GM12878 (cell line): ENCODE results near the gene CATSPER3. TPM values are rescaled to one million over a fixed set of nuclear protein-coding genes. Genes with fewer than 3 reads are reported as not detected.

Source experiments
- ATAC-seq: fragments of 200-7000 bp; cut with Tn5 transposase; 3 replicates; pipeline ENCODE4 v1.9.1; 2020; ENCODE audit warnings: mild to moderate bottlenecking, moderate library complexity
- BruUV-seq: library from RNA; stranded (reverse); fragments of 400-500 nt; replicated peaks from 2 replicates; lab custom pipeline; 2021; lab: Mats Ljungman, UMichigan
- CTCF ChIA-PET: fragments of 300-600 bp; sonication (Branson Sonifier 250); formaldehyde crosslinking; extraction: SDS; loops from one replicate; lab custom pipeline; 2021; ENCODE audit warnings: inconsistent platforms; lab: Yijun Ruan, JAX
- POLR2A ChIA-PET: fragments of 350-600 bp; formaldehyde crosslinking; extraction: SDS; loops from one replicate; lab custom pipeline; 2021; ENCODE audit warnings: inconsistent platforms; lab: Charles Lee
- RAD21 ChIA-PET: fragments of 300-600 bp; sonication (Branson Sonifier 250); formaldehyde crosslinking; loops from one replicate; lab custom pipeline; 2023; ENCODE audit warnings: antibody characterized with exemption; ENCODE audit not compliant: unreplicated experiment; lab: Charles Lee
- SMC1A ChIA-PET: fragments of 300-600 bp; sonication (Branson Sonifier 250); formaldehyde crosslinking; loops from one replicate; lab custom pipeline; 2023; ENCODE audit not compliant: unreplicated experiment, uncharacterized antibody; lab: Charles Lee
- DNase-seq: peaks from one replicate; pipeline ENCODE4 v3.0.0-alpha.2; 2011; ENCODE audit warnings: low read depth, low spot score
- FAIRE-seq: peaks from 3 replicates; lab custom pipeline; 2011; peaks lifted over from hg19 to GRCh38; lab: Jason Lieb, UNC
- H2AFZ ChIP-seq: 2 replicates; pipeline ENCODE4 v1.6.0; 2011; ENCODE audit warnings: low read depth, low read length, control low read depth; ENCODE audit not compliant: control insufficient read depth
- H3K27ac ChIP-seq: 2 replicates; pipeline ENCODE4 v1.5.1; 2011; ENCODE audit warnings: control low read depth; ENCODE audit not compliant: control insufficient read depth, insufficient read depth
- H3K27me3 ChIP-seq, 2 experiments: replicated peaks in 1 of 2; 2 replicates each; pipeline versions ENCODE4 v1.6.0 to v1.6.1; 2011; ENCODE audit warnings: low read length in 1 of 2; ENCODE audit not compliant: control insufficient read depth in 2 of 2, insufficient read depth in 2 of 2
- H3K36me3 ChIP-seq, 2 experiments: 2 replicates each; pipeline ENCODE4 v1.5.1; 2011; ENCODE audit warnings: low read length in 1 of 2; ENCODE audit not compliant: control insufficient read depth in 2 of 2, insufficient read depth in 2 of 2
- H3K4me1 ChIP-seq: 2 replicates; pipeline ENCODE4 v1.6.1; 2011; ENCODE audit warnings: mild to moderate bottlenecking, low read length, moderate library complexity, mixed read lengths; ENCODE audit not compliant: control insufficient read depth, insufficient read depth
- H3K4me2 ChIP-seq: 2 replicates; pipeline ENCODE4 v1.6.0; 2011; ENCODE audit warnings: control low read depth; ENCODE audit not compliant: control insufficient read depth, insufficient read depth
- H3K4me3 ChIP-seq: fragments of 200-600 bp; sonication (generic); 2 replicates; pipeline ENCODE4 v1.5.1; 2016
- H3K79me2 ChIP-seq: 2 replicates; pipeline ENCODE4 v1.6.0; 2011; ENCODE audit warnings: low read length; ENCODE audit not compliant: control insufficient read depth, insufficient read depth
- H3K9ac ChIP-seq: 2 replicates; pipeline ENCODE4 v1.8.0; 2011; ENCODE audit warnings: low read length, control low read depth, mixed read lengths; ENCODE audit not compliant: control insufficient read depth, insufficient read depth
- H3K9me3 ChIP-seq: replicated peaks from 3 replicates; pipeline ENCODE4 v1.5.1; 2011; ENCODE audit warnings: mild to moderate bottlenecking, low read length; ENCODE audit not compliant: control insufficient read depth, insufficient read depth
- H4K20me1 ChIP-seq: 2 replicates; pipeline ENCODE4 v1.6.0; 2011; ENCODE audit not compliant: control insufficient read depth, insufficient read depth
- ATF2 ChIP-seq: IDR thresholded peaks from 2 replicates; pipeline ENCODE4 v1.6.1; 2012; ENCODE audit warnings: low read length, inconsistent platforms
- ATF7 ChIP-seq: fragments of 450-650 bp; IDR thresholded peaks from 2 replicates; pipeline ENCODE4 v1.6.1; 2016; ENCODE audit warnings: low read depth, mild to moderate bottlenecking
- BCL11A ChIP-seq: IDR thresholded peaks from 2 replicates; pipeline ENCODE4 v1.6.1; 2011; ENCODE audit warnings: low read depth, low read length
- CHD1 ChIP-seq: IDR thresholded peaks from 2 replicates; pipeline ENCODE4 v1.6.1; 2012; ENCODE audit warnings: low read depth, low read length, improper control_type of control experiment
- DPF2 ChIP-seq: fragments of 450-650 bp; IDR thresholded peaks from 2 replicates; pipeline ENCODE4 v1.6.1; 2017; ENCODE audit warnings: mild to moderate bottlenecking
- EGR1 ChIP-seq, 2 experiments: IDR thresholded peaks; 1 replicate in 1 of 2; 2 replicates in 1 of 2; pipeline ENCODE4 v1.6.1; 2011 to 2012; ENCODE audit warnings: low read depth in 2 of 2, low read length in 2 of 2, borderline replicate concordance in 1 of 2, mild to moderate bottlenecking in 1 of 2, moderate library complexity in 1 of 2
- HDAC6 ChIP-seq: fragments of 200-600 bp; sonication (generic); IDR thresholded peaks from one replicate; pipeline ENCODE4 v1.8.0; 2017; ENCODE audit warnings: antibody characterized with exemption; ENCODE audit not compliant: unreplicated experiment
- HDGF ChIP-seq: fragments of 450-650 bp; IDR thresholded peaks from 2 replicates; pipeline ENCODE4 v1.6.1; 2016; ENCODE audit warnings: antibody characterized with exemption
- IRF4 ChIP-seq: IDR thresholded peaks from 2 replicates; pipeline ENCODE4 v1.6.1; 2011; ENCODE audit warnings: low read depth, low read length
- JUND ChIP-seq: IDR thresholded peaks from 2 replicates; pipeline ENCODE4 v1.6.1; 2012; ENCODE audit warnings: low read depth, mild to moderate bottlenecking, low read length, improper control_type of control experiment, moderate library complexity
- KDM1A ChIP-seq: fragments of 200-600 bp; sonication (generic); IDR thresholded peaks from 2 replicates; pipeline ENCODE4 v1.6.1; 2016; ENCODE audit warnings: borderline replicate concordance
- NFIC ChIP-seq: IDR thresholded peaks from 2 replicates; pipeline ENCODE4 v1.6.1; 2012; ENCODE audit warnings: low read depth, mild to moderate bottlenecking, inconsistent platforms, low read length, moderate library complexity
- NR2F1 ChIP-seq: fragments of 450-650 bp; conservative IDR thresholded peaks from 2 replicates; pipeline ENCODE4 v1.6.1; 2017; ENCODE audit warnings: mild to moderate bottlenecking
- SKIL ChIP-seq: fragments of 450-650 bp; IDR thresholded peaks from 2 replicates; pipeline ENCODE4 v1.6.1; 2017; ENCODE audit warnings: mild to moderate bottlenecking, low read depth, inconsistent platforms; ENCODE audit not compliant: poor library complexity, severe bottlenecking
- TCF3 ChIP-seq: IDR thresholded peaks from 2 replicates; pipeline ENCODE4 v1.6.1; 2012; ENCODE audit warnings: low read depth, mild to moderate bottlenecking, low read length, borderline replicate concordance; ENCODE audit not compliant: insufficient read depth
- TCF7 ChIP-seq: IDR thresholded peaks from 2 replicates; pipeline ENCODE4 v1.6.1; 2014; ENCODE audit warnings: antibody characterized with exemption, borderline replicate concordance
- ZNF384 ChIP-seq: IDR thresholded peaks from 2 replicates; pipeline ENCODE4 v1.6.1; 2012; ENCODE audit warnings: low read depth, mild to moderate bottlenecking, low read length, improper control_type of control experiment, borderline replicate concordance
- WGBS: methylation state at CpG from one replicate; pipeline ENCODE4 v1.1.6; 2016; ENCODE audit warnings: low lambda C conversion rate; ENCODE audit not compliant: insufficient replicate concordance, insufficient coverage; ENCODE audit errors: missing lambda C conversion rate; 5-methylcytosine and 5-hydroxymethylcytosine counted together
- in situ Hi-C: fragments of 300-500 bp; cut with MboI; formaldehyde crosslinking; loops from 9 replicates; pipeline ENCODE4 v1.14.3; 2018; ENCODE audit warnings: mixed read lengths
- intact Hi-C: fragments of 100-400 bp; cut with micrococcal nuclease; formaldehyde crosslinking; loops from one replicate; pipeline ENCODE4 v1.14.2; 2022; ENCODE audit not compliant: unreplicated experiment
- polyA plus RNA-seq, 11 experiments: library from polyadenylated mRNA; depleted of rRNA in 4 of 11; unstranded in 6 of 11; stranded (reverse) in 5 of 11; fragments of >200 nt; fragmentation: Nextera tagmentation in 4 of 11; fragmentation: Illumina TruSeq in 1 of 11; extraction: Ambion mirVana in 4 of 11; extraction: Trizol in 1 of 11; gene quantifications; 1 replicate in 1 of 11; 2 replicates in 10 of 11; pipeline versions ENCODE4 v1.2.1 to v1.2.3, GENCODE V29; 2011 to 2016; ENCODE audit warnings: inconsistent platforms in 2 of 11, missing spikeins in 2 of 11, low read depth in 1 of 11
- total RNA-seq, 4 experiments: library from RNA; depleted of rRNA in 3 of 4; stranded (reverse); fragments of >200 nt in 3 of 4; fragmentation: Illumina TruSeq in 1 of 4; extraction: Trizol in 1 of 4; gene quantifications; 2 replicates each; pipeline versions ENCODE4 v1.2.1 to v1.2.3, GENCODE V29; 2013 to 2021
- TF ChIP-seq, protein P1 (sequence below): IDR thresholded peaks from 2 replicates; pipeline ENCODE4 v1.6.1; 2011; ENCODE audit warnings: mild to moderate bottlenecking, low read depth, low read length, moderate library complexity; ENCODE audit not compliant: insufficient replicate concordance

CATSPER3 gene
- total and polyA plus RNA-seq, 10 of the 15 experiments (the other 5 are each of a cell fraction or from before 2014, with no cell fraction given) = 0.06 to 0.38 (median 0.13) TPM; not detected in 4

GRCh38 chr5:135025730-135026644 is 58.3 kb downstream of the CATSPER3 start (continued):
- no peak for TF ChIP-seq SKIL
- TF ChIP-seq, protein P1, sequence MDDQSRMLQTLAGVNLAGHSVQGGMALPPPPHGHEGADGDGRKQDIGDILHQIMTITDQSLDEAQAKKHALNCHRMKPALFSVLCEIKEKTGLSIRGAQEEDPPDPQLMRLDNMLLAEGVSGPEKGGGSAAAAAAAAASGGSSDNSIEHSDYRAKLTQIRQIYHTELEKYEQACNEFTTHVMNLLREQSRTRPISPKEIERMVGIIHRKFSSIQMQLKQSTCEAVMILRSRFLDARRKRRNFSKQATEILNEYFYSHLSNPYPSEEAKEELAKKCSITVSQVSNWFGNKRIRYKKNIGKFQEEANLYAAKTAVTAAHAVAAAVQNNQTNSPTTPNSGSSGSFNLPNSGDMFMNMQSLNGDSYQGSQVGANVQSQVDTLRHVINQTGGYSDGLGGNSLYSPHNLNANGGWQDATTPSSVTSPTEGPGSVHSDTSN = no peak
- TF ChIP-seq TCF7 = no peak
- TF ChIP-seq, all 136 proteins: peak for 0

GRCh38 chr5:135026645-135027265 is 59.0 kb downstream of the CATSPER3 start:
- DNase-seq (no peak), FAIRE-seq (no peak), ATAC-seq (no peak)
- RAD21 ChIA-PET = no interaction called here
- no peak overlapping the region for H2AFZ ChIP-seq
- H3K4me3 ChIP-seq = no peak overlapping the region
- WGBS = 62% methylated on average over 12 of the region's 12 CpGs
- no TSS peak for BruUV-seq
- in situ Hi-C loops (no loop called here), intact Hi-C loops (no loop called here)
- no peaks in the 10 kb centered on the region for H4K20me1 ChIP-seq
- H3K36me3 ChIP-seq = no peaks in the 10 kb centered on the region
- no peaks in the 10 kb centered on the region for H3K4me1 ChIP-seq
- SMC1A ChIA-PET = no interaction called here
- H3K9ac ChIP-seq = no peak overlapping the region
- no peak overlapping the region for H3K4me2 ChIP-seq
- CTCF ChIA-PET = no interaction called here
- peaks cover 6% of the 10 kb centered on the region; the same call in 2 of the 3 replicates for H3K9me3 ChIP-seq
- peaks cover 12 to 17% of the 10 kb centered on the region in 2 experiments for H3K27me3 ChIP-seq
- H3K27ac ChIP-seq = no peak overlapping the region
- no peaks in the 10 kb centered on the region for H3K79me2 ChIP-seq
- POLR2A ChIA-PET = no interaction called here
- no peak for TF ChIP-seq NR2F1
- no peak for TF ChIP-seq HDGF
- TF ChIP-seq ATF2 = no peak
- TF ChIP-seq DPF2 = no peak
- no peak for TF ChIP-seq ATF7
- TF ChIP-seq TCF3 = no peak
- TF ChIP-seq HDAC6 = no peak
- TF ChIP-seq ZNF384 = no peak
- TF ChIP-seq CHD1 = no peak
- TF ChIP-seq IRF4 = no peak
- no peak for TF ChIP-seq EGR1 (IDR thresholded peaks at IDR 0.05; ENCODE audit: borderline replicate concordance in 1 of 2, low read depth in 2 of 2, low read length in 2 of 2)
- TF ChIP-seq KDM1A = no peak
- no peak for TF ChIP-seq NFIC
- no peak for TF ChIP-seq JUND
- no peak for TF ChIP-seq BCL11A
